Measurements from ENCODE around the gene FBLN2.

Gene FBLN2

DNA sequence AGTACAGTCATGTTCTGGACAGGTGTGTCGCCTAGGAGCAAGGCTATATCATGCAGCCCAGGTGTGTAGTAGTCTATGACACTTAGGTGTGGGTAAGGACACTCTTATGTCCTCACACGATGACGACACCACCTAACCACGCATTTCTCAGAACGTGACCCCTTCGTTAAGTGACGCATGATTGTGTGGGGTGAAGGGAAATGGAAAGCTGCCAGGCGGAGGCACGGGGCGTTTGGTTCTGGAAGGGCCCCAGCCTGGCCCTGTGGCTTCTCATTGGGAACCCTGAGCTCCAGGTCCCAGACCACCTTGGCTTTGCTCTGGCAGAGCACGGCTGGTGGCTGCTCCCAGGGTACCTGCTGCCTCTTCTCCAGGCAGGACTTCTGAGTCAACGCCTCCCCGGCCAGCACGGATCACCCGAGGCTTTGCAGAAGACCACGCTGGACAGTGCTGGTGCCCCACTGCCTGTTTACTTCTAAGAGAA is 39.3 kb downstream of the FBLN2 start:
- Histone ChIP-seq H3K27me3 (replicated peaks in 2 of 5; ENCODE audit: control insufficient read depth in 4 of 5, insufficient read depth in 5 of 5, low read length in 4 of 5) (peaks cover 0 to 4% (median 0%) of the 10 kb centered on the region in 5 experiments), H3K9me3 (ENCODE audit: control extremely low read depth in 1 of 5, control insufficient read depth in 4 of 5, insufficient read depth in 2 of 5, low read depth in 1 of 5, low read length in 4 of 5) (no peaks in the 10 kb centered on the region), H3K4me1 (ENCODE audit: control extremely low read depth in 1 of 4, control insufficient read depth in 4 of 4, insufficient read depth in 4 of 4, low read length in 3 of 4) (peaks cover 3 to 11% (median 5%) of the 10 kb centered on the region in 4 experiments), H3K36me3 (ENCODE audit: control insufficient read depth in 4 of 4, insufficient read depth in 4 of 4, low read length in 3 of 4) (no peaks in the 10 kb centered on the region), H3K4me3 (ENCODE audit: control insufficient read depth in 1 of 7, extremely low read depth in 1 of 7, insufficient read depth in 4 of 7, low read depth in 2 of 7, low read length in 6 of 7) (no peak overlapping the region), H3K27ac (ENCODE audit: insufficient read depth in 1 of 2, low read depth in 1 of 2, low read length in 2 of 2, poor library complexity in 1 of 2, severe bottlenecking in 2 of 2) (no peak overlapping the region)
- CTCF ChIA-PET: interaction anchor here (1.4 kb wide), 1 partner anchor 12 kb away, joined by 3 read pairs; no protein-coding TSS in a partner anchor
- WGBS (ENCODE audit: insufficient coverage): 84% methylated on average over 6 of the region's 16 CpGs
- peak in 1 of 3 donors; percentile 17 for DNase-seq
- POLR2A ChIA-PET: no interaction called here

DNA sequence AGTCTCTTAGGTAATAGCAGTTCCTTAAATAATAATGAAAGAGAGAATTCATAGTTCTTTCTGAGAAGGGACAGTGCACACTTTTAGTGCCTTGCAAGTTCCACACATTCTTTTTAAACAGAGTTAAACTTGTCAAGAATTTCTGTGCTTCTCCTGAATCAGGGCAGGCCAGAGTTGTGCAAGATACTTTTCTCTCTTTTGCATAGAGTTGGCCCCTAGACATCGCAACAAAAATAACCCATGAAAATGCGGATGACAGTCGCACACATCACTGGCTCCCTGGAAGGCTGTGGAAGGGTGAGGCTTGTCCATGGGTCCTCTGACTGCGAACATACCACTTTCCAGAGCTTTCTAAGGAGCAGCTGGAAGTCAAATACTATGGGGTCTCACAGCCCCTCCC is 40.1 kb downstream of the FBLN2 start:
- Histone ChIP-seq H3K4me3 (ENCODE audit: control insufficient read depth in 1 of 7, extremely low read depth in 1 of 7, insufficient read depth in 4 of 7, low read depth in 2 of 7, low read length in 6 of 7) (no peak overlapping the region), H3K27ac (ENCODE audit: insufficient read depth in 1 of 2, low read depth in 1 of 2, low read length in 2 of 2, poor library complexity in 1 of 2, severe bottlenecking in 2 of 2) (no peak overlapping the region), H3K27me3 (replicated peaks in 2 of 5; ENCODE audit: control insufficient read depth in 4 of 5, insufficient read depth in 5 of 5, low read length in 4 of 5) (peaks cover 0 to 4% (median 0%) of the 10 kb centered on the region in 5 experiments), H3K4me1 (ENCODE audit: control extremely low read depth in 1 of 4, control insufficient read depth in 4 of 4, insufficient read depth in 4 of 4, low read length in 3 of 4) (peaks cover 3 to 11% (median 5%) of the 10 kb centered on the region in 4 experiments), H3K9me3 (ENCODE audit: control extremely low read depth in 1 of 5, control insufficient read depth in 4 of 5, insufficient read depth in 2 of 5, low read depth in 1 of 5, low read length in 4 of 5) (no peaks in the 10 kb centered on the region), H3K36me3 (ENCODE audit: control insufficient read depth in 4 of 4, insufficient read depth in 4 of 4, low read length in 3 of 4) (no peaks in the 10 kb centered on the region)
- POLR2A ChIA-PET: no interaction called here
- CTCF ChIA-PET: interaction anchor here (0.9 to 1.4 kb wide), 2 partner anchors 11 to 13 kb away, joined by 3 read pairs; no protein-coding TSS in a partner anchor
- DNase-seq: no peak
- WGBS (ENCODE audit: insufficient coverage): 100% methylated on average over 4 of the region's 4 CpGs

- ChIA-PET CTCF (interaction anchor here (0.7 to 1.2 kb wide), 2 partner anchors 27 to 95 kb away, joined by 3 read pairs; no protein-coding TSS in a partner anchor), POLR2A (no interaction called here)
- no peak for DNase-seq
- H3K4me3 ChIP-seq (ENCODE audit: control insufficient read depth in 1 of 7, extremely low read depth in 1 of 7, insufficient read depth in 4 of 7, low read depth in 2 of 7, low read length in 6 of 7): no peak overlapping the region
- H3K27ac ChIP-seq (ENCODE audit: insufficient read depth in 1 of 2, low read depth in 1 of 2, low read length in 2 of 2, poor library complexity in 1 of 2, severe bottlenecking in 2 of 2): no peak overlapping the region
- WGBS (ENCODE audit: insufficient coverage): 100% methylated on average over 2 of the region's 3 CpGs
- H3K27me3 ChIP-seq (replicated peaks in 2 of 5; ENCODE audit: control insufficient read depth in 4 of 5, insufficient read depth in 5 of 5, low read length in 4 of 5): peaks cover 0 to 4% (median 0%) of the 10 kb centered on the region in 5 experiments
- H3K36me3 ChIP-seq (ENCODE audit: control insufficient read depth in 4 of 4, insufficient read depth in 4 of 4, low read length in 3 of 4): no peaks in the 10 kb centered on the region
- peaks cover 3 to 11% (median 5%) of the 10 kb centered on the region in 4 experiments for H3K4me1 ChIP-seq (ENCODE audit: control extremely low read depth in 1 of 4, control insufficient read depth in 4 of 4, insufficient read depth in 4 of 4, low read length in 3 of 4)
- no peaks in the 10 kb centered on the region for H3K9me3 ChIP-seq (ENCODE audit: control extremely low read depth in 1 of 5, control insufficient read depth in 4 of 5, insufficient read depth in 2 of 5, low read depth in 1 of 5, low read length in 4 of 5)
These were observed 42.1 kb downstream of the FBLN2 start for GRCh38 chr3:13590841-13591520.

DNA sequence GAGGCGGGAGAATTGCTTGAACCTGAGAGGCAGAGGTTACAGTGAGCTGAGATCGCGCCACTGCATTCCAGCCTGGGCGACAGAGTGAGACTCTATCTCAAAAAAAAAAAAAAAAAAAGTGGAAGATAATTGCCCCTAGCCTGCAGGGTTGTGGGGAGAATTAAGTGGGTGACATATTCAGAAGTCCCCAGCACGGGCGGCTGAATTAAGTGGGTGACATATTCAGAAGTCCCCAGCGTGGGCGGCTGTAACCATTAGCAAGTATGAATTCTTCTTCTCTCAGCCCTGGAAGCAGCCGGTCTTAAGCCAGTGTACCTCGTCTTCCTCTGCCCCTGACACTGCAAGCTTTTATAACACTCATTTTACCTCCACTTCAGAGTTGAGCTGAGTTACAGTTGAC is 44.7 kb downstream of the FBLN2 start:
- ChIA-PET CTCF (no interaction called here), POLR2A (no interaction called here)
- no peak overlapping the region for H3K27ac ChIP-seq (ENCODE audit: insufficient read depth in 1 of 2, low read depth in 1 of 2, low read length in 2 of 2, poor library complexity in 1 of 2, severe bottlenecking in 2 of 2)
- no peak overlapping the region for H3K4me3 ChIP-seq (ENCODE audit: control insufficient read depth in 1 of 7, extremely low read depth in 1 of 7, insufficient read depth in 4 of 7, low read depth in 2 of 7, low read length in 6 of 7)
- no peaks in the 10 kb centered on the region for H3K9me3 ChIP-seq (ENCODE audit: control extremely low read depth in 1 of 5, control insufficient read depth in 4 of 5, insufficient read depth in 2 of 5, low read depth in 1 of 5, low read length in 4 of 5)
- DNase-seq: no peak
- no peaks in the 10 kb centered on the region for H3K4me1 ChIP-seq (ENCODE audit: control extremely low read depth in 1 of 4, control insufficient read depth in 4 of 4, insufficient read depth in 4 of 4, low read length in 3 of 4)
- 98% methylated on average over 5 of the region's 10 CpGs for WGBS (ENCODE audit: insufficient coverage)
- no peaks in the 10 kb centered on the region for H3K36me3 ChIP-seq (ENCODE audit: control insufficient read depth in 4 of 4, insufficient read depth in 4 of 4, low read length in 3 of 4)
- peaks cover 0 to 4% (median 0%) of the 10 kb centered on the region in 5 experiments for H3K27me3 ChIP-seq (replicated peaks in 2 of 5; ENCODE audit: control insufficient read depth in 4 of 5, insufficient read depth in 5 of 5, low read length in 4 of 5)

- 94% methylated on average over 7 of the region's 8 CpGs for WGBS (ENCODE audit: insufficient coverage)
- no peaks in the 10 kb centered on the region for H3K36me3 ChIP-seq (ENCODE audit: control insufficient read depth in 4 of 4, insufficient read depth in 4 of 4, low read length in 3 of 4)
- CTCF ChIA-PET: no interaction called here
These were observed 45.2 kb downstream of the FBLN2 start for GRCh38 chr3:13594146-13594545.

GRCh38 chr3:13594991-13595421 is 46.1 kb downstream of the FBLN2 start:
- WGBS (ENCODE audit: insufficient coverage): 96% methylated on average over 9 of the region's 10 CpGs
- CTCF ChIA-PET: no interaction called here
- H3K27me3 ChIP-seq (replicated peaks in 2 of 5; ENCODE audit: control insufficient read depth in 4 of 5, insufficient read depth in 5 of 5, low read length in 4 of 5): peaks cover 0 to 4% (median 0%) of the 10 kb centered on the region in 5 experiments
- no peak for DNase-seq
- H3K36me3 ChIP-seq (ENCODE audit: control insufficient read depth in 4 of 4, insufficient read depth in 4 of 4, low read length in 3 of 4): no peaks in the 10 kb centered on the region
- H3K9me3 ChIP-seq (ENCODE audit: control extremely low read depth in 1 of 5, control insufficient read depth in 4 of 5, insufficient read depth in 2 of 5, low read depth in 1 of 5, low read length in 4 of 5): no peaks in the 10 kb centered on the region
- no peaks in the 10 kb centered on the region for H3K4me1 ChIP-seq (ENCODE audit: control extremely low read depth in 1 of 4, control insufficient read depth in 4 of 4, insufficient read depth in 4 of 4, low read length in 3 of 4)
- no peak overlapping the region for H3K4me3 ChIP-seq (ENCODE audit: control insufficient read depth in 1 of 7, extremely low read depth in 1 of 7, insufficient read depth in 4 of 7, low read depth in 2 of 7, low read length in 6 of 7)
- H3K27ac ChIP-seq (ENCODE audit: insufficient read depth in 1 of 2, low read depth in 1 of 2, low read length in 2 of 2, poor library complexity in 1 of 2, severe bottlenecking in 2 of 2): no peak overlapping the region
- POLR2A ChIA-PET: no interaction called here

More at GRCh38 chr3:13594146-13594545, 45.2 kb downstream of the FBLN2 start:
- DNase-seq: no peak
- H3K27me3 ChIP-seq (replicated peaks in 2 of 5; ENCODE audit: control insufficient read depth in 4 of 5, insufficient read depth in 5 of 5, low read length in 4 of 5): peaks cover 0 to 4% (median 0%) of the 10 kb centered on the region in 5 experiments
- POLR2A ChIA-PET: no interaction called here
- no peak overlapping the region for H3K4me3 ChIP-seq (ENCODE audit: control insufficient read depth in 1 of 7, extremely low read depth in 1 of 7, insufficient read depth in 4 of 7, low read depth in 2 of 7, low read length in 6 of 7)
- H3K27ac ChIP-seq (ENCODE audit: insufficient read depth in 1 of 2, low read depth in 1 of 2, low read length in 2 of 2, poor library complexity in 1 of 2, severe bottlenecking in 2 of 2): no peak overlapping the region
- H3K4me1 ChIP-seq (ENCODE audit: control extremely low read depth in 1 of 4, control insufficient read depth in 4 of 4, insufficient read depth in 4 of 4, low read length in 3 of 4): no peaks in the 10 kb centered on the region
- H3K9me3 ChIP-seq (ENCODE audit: control extremely low read depth in 1 of 5, control insufficient read depth in 4 of 5, insufficient read depth in 2 of 5, low read depth in 1 of 5, low read length in 4 of 5): no peaks in the 10 kb centered on the region

DNA sequence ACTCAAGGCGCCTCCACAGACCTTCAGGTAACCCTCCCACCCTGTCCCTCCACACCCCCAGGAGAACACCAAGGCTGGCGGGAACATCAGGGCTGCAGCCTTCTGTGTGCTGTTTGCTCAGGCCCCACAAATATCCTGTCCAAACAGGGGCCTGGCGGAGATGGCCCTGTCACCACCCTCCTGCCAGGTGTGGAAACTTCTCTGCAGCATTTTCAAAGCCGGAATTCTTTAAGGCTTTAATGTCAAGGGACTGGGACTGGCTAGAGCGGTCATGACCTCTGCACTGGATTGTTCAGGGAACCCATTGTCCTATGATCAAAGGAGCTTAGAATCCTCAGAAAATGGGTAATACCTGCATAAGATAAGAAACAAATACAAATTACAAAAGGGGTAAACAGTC is 46.6 kb downstream of the FBLN2 start:
- POLR2A ChIA-PET: no interaction called here
- CTCF ChIA-PET: no interaction called here
- no peak for DNase-seq
- Histone ChIP-seq H3K4me1 (ENCODE audit: control extremely low read depth in 1 of 4, control insufficient read depth in 4 of 4, insufficient read depth in 4 of 4, low read length in 3 of 4) (no peaks in the 10 kb centered on the region), H3K27me3 (replicated peaks in 2 of 5; ENCODE audit: control insufficient read depth in 4 of 5, insufficient read depth in 5 of 5, low read length in 4 of 5) (peaks cover 0 to 4% (median 0%) of the 10 kb centered on the region in 5 experiments), H3K36me3 (ENCODE audit: control insufficient read depth in 4 of 4, insufficient read depth in 4 of 4, low read length in 3 of 4) (no peaks in the 10 kb centered on the region), H3K9me3 (ENCODE audit: control extremely low read depth in 1 of 5, control insufficient read depth in 4 of 5, insufficient read depth in 2 of 5, low read depth in 1 of 5, low read length in 4 of 5) (no peaks in the 10 kb centered on the region), H3K27ac (ENCODE audit: insufficient read depth in 1 of 2, low read depth in 1 of 2, low read length in 2 of 2, poor library complexity in 1 of 2, severe bottlenecking in 2 of 2) (no peak overlapping the region), H3K4me3 (ENCODE audit: control insufficient read depth in 1 of 7, extremely low read depth in 1 of 7, insufficient read depth in 4 of 7, low read depth in 2 of 7, low read length in 6 of 7) (no peak overlapping the region)
- 100% methylated on average over 4 of the region's 5 CpGs for WGBS (ENCODE audit: insufficient coverage)
